ENCODE results near the gene FCF1. TPM values are rescaled to one million over a fixed set of nuclear protein-coding genes. Genes with fewer than 3 reads are reported as not detected.
A peak's percentile ranks its signal among the peaks of the same experiment; 100 is the strongest.

FCF1 gene, protein sequence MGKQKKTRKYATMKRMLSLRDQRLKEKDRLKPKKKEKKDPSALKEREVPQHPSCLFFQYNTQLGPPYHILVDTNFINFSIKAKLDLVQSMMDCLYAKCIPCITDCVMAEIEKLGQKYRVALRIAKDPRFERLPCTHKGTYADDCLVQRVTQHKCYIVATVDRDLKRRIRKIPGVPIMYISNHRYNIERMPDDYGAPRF
- polyA plus RNA-seq (2012; rRNA removed), result 42.6 and 56.7 TPM in 2 replicates
- polyA plus RNA-seq (2012; cell fraction: cytosol; rRNA removed), result 65.7 and 79.5 TPM in 2 replicates
- 20.8 and 36.2 TPM in 2 replicates for polyA plus RNA-seq (2012; cell fraction: nucleus; rRNA removed)

DNA sequence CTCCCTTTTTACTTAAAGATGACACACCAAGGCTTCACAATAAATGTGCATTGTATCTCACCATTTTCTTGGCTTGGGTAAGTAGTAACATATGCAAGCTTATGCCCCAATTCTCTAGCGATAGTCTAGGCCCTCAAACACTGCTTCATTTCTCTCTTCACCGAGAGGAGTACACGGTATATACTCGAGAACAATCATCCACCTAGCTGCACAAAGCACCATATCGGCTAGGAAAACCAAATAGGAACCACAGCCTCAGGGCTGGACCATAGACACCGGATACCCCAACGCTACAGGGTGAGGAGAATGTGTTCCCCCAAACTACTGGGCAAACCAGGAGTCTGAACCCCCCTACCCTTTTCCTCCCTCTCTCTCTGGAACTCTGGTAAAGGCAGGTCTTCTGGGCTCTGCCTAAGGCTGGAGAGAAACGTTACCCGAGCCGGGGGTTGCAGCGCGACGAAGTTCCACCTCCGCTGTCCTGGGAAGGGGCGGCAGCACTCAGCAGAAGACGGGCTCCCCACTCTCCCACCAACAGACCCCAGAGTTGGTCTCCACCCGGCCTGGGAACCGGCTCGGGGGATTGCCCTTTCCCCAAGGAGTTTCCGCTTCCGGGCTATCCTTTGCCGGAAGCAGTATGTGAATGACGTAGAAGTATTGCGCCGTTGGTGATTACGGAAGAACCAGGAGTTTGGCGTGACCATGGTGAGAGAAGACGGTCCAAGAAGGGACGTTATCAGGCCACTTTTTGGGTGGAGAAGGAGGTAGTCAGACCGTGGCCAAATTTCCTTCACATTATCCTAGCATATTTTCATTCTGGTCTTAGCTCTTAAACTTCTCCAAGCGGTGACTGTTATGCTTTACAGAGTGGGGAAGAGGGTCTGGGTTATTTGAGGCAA lies at the start of gene FCF1, which contains the start of gene AREL1:
Gene FCF1 (plus strand): TSS at position 646 of the 896 bp plus-strand sequence. CDS start 54 bp downstream, at position 700.
Gene AREL1 (minus strand): TSS at position 582 of the 896 bp plus-strand sequence. CDS start 27,465 bp downstream, outside the sequence.
- peaks cover 14% of the 10 kb centered on the region; the same call in 1 of the 2 replicates for H4K20me1 ChIP-seq (ENCODE audit: insufficient read depth)
- DNase-seq, result peak; percentile 90
- ChIA-PET POLR2A (no interaction called here), CTCF (interaction anchor here (0.7 kb wide), 1 partner anchor 92 kb away, joined by 3 read pairs; no protein-coding TSS in a partner anchor)
- no peaks in the 10 kb centered on the region for H3K27me3 ChIP-seq (ENCODE audit: insufficient read depth)
- H3K36me3 ChIP-seq (replicated peaks in 1 of 2; ENCODE audit: control insufficient read depth in 1 of 2, insufficient read depth in 2 of 2, low read length in 1 of 2), result peaks cover 29 to 33% of the 10 kb centered on the region in 2 experiments
- H3K27ac ChIP-seq (ENCODE audit: low read depth in 2 of 2, low read length in 1 of 2), result peak within 1 kb of the TSS; percentile 58 to 63; a peak in 3 of 4 replicates
- peak within 1 kb of the TSS; percentile 80 for H2AFZ ChIP-seq (ENCODE audit: low read depth)
- WGBS (ENCODE audit: low lambda C conversion rate), result 1% methylated on average over 31 of the region's 31 CpGs
- H3K79me2 ChIP-seq (ENCODE audit: insufficient read depth), result peaks cover 79% of the 10 kb centered on the region
- peak within 1 kb of the TSS; percentile 85 to 89 for H3K4me3 ChIP-seq (ENCODE audit: low read depth in 2 of 2, low read length in 1 of 2)
- peaks cover 16% of the 10 kb centered on the region for H3F3A ChIP-seq (replicated peaks; ENCODE audit: insufficient read depth)
- no peaks in the 10 kb centered on the region for H3K9me3 ChIP-seq
- H3K9ac ChIP-seq, result peak within 1 kb of the TSS; percentile 77
- no peaks in the 10 kb centered on the region for H3K9me2 ChIP-seq
- peak within 1 kb of the TSS; percentile 67 for H3K4me2 ChIP-seq
- H3K4me1 ChIP-seq (ENCODE audit: control insufficient read depth in 1 of 2, insufficient read depth in 2 of 2, low read depth in 1 of 2, low read length in 1 of 2), result peaks cover 6 to 14% of the 10 kb centered on the region in 2 experiments; a peak in 3 of 4 replicates
- TF ChIP-seq RFX5 (IDR thresholded peaks at IDR 0.05; ENCODE audit: low read length), result no peak
- peak; percentile 97 for TF ChIP-seq MXI1 (IDR thresholded peaks at IDR 0.05; ENCODE audit: low read depth, low read length)
- peak; percentile 100 for TF ChIP-seq GABPA (IDR thresholded peaks at IDR 0.05; ENCODE audit: low read depth)
- TF ChIP-seq, protein P1, sequence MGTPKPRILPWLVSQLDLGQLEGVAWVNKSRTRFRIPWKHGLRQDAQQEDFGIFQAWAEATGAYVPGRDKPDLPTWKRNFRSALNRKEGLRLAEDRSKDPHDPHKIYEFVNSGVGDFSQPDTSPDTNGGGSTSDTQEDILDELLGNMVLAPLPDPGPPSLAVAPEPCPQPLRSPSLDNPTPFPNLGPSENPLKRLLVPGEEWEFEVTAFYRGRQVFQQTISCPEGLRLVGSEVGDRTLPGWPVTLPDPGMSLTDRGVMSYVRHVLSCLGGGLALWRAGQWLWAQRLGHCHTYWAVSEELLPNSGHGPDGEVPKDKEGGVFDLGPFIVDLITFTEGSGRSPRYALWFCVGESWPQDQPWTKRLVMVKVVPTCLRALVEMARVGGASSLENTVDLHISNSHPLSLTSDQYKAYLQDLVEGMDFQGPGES (IDR thresholded peaks at IDR 0.05; ENCODE audit: low read depth, low read length), result no peak
- TF ChIP-seq, protein P2, sequence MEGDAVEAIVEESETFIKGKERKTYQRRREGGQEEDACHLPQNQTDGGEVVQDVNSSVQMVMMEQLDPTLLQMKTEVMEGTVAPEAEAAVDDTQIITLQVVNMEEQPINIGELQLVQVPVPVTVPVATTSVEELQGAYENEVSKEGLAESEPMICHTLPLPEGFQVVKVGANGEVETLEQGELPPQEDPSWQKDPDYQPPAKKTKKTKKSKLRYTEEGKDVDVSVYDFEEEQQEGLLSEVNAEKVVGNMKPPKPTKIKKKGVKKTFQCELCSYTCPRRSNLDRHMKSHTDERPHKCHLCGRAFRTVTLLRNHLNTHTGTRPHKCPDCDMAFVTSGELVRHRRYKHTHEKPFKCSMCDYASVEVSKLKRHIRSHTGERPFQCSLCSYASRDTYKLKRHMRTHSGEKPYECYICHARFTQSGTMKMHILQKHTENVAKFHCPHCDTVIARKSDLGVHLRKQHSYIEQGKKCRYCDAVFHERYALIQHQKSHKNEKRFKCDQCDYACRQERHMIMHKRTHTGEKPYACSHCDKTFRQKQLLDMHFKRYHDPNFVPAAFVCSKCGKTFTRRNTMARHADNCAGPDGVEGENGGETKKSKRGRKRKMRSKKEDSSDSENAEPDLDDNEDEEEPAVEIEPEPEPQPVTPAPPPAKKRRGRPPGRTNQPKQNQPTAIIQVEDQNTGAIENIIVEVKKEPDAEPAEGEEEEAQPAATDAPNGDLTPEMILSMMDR (IDR thresholded peaks at IDR 0.05), result no peak
- TF ChIP-seq, protein P3, sequence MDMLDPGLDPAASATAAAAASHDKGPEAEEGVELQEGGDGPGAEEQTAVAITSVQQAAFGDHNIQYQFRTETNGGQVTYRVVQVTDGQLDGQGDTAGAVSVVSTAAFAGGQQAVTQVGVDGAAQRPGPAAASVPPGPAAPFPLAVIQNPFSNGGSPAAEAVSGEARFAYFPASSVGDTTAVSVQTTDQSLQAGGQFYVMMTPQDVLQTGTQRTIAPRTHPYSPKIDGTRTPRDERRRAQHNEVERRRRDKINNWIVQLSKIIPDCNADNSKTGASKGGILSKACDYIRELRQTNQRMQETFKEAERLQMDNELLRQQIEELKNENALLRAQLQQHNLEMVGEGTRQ (IDR thresholded peaks at IDR 0.05; ENCODE audit: borderline replicate concordance, low read depth, low read length), result no peak
- TF ChIP-seq, protein P4, sequence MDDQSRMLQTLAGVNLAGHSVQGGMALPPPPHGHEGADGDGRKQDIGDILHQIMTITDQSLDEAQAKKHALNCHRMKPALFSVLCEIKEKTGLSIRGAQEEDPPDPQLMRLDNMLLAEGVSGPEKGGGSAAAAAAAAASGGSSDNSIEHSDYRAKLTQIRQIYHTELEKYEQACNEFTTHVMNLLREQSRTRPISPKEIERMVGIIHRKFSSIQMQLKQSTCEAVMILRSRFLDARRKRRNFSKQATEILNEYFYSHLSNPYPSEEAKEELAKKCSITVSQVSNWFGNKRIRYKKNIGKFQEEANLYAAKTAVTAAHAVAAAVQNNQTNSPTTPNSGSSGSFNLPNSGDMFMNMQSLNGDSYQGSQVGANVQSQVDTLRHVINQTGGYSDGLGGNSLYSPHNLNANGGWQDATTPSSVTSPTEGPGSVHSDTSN (IDR thresholded peaks at IDR 0.05), result no peak
- no peak for TF ChIP-seq EZH2phosphoT487 (IDR thresholded peaks at IDR 0.05; ENCODE audit: borderline replicate concordance, low read depth)
- TF ChIP-seq, protein P5, sequence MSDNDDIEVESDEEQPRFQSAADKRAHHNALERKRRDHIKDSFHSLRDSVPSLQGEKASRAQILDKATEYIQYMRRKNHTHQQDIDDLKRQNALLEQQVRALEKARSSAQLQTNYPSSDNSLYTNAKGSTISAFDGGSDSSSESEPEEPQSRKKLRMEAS (IDR thresholded peaks at IDR 0.05; ENCODE audit: low read depth), result peak; percentile 95
- TF ChIP-seq, protein P6, sequence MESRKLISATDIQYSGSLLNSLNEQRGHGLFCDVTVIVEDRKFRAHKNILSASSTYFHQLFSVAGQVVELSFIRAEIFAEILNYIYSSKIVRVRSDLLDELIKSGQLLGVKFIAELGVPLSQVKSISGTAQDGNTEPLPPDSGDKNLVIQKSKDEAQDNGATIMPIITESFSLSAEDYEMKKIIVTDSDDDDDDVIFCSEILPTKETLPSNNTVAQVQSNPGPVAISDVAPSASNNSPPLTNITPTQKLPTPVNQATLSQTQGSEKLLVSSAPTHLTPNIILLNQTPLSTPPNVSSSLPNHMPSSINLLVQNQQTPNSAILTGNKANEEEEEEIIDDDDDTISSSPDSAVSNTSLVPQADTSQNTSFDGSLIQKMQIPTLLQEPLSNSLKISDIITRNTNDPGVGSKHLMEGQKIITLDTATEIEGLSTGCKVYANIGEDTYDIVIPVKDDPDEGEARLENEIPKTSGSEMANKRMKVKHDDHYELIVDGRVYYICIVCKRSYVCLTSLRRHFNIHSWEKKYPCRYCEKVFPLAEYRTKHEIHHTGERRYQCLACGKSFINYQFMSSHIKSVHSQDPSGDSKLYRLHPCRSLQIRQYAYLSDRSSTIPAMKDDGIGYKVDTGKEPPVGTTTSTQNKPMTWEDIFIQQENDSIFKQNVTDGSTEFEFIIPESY (IDR thresholded peaks at IDR 0.05; ENCODE audit: borderline replicate concordance, low read depth), result no peak
- TF ChIP-seq MEF2A (IDR thresholded peaks at IDR 0.05; ENCODE audit: borderline replicate concordance, low read depth), result no peak
- peak; percentile 96 for TF ChIP-seq SIN3A (IDR thresholded peaks at IDR 0.05; ENCODE audit: borderline replicate concordance, low read depth, low read length)
- TF ChIP-seq ELF1 (IDR thresholded peaks at IDR 0.05), result peak; percentile 99
- TF ChIP-seq NFIC (IDR thresholded peaks at IDR 0.05; ENCODE audit: borderline replicate concordance), result no peak
- TF ChIP-seq FOSL2 (IDR thresholded peaks at IDR 0.05; ENCODE audit: borderline replicate concordance, low read depth), result no peak
- TF ChIP-seq YY1 (IDR thresholded peaks at IDR 0.05; ENCODE audit: low read depth), result no peak
- TF ChIP-seq JUND (IDR thresholded peaks at IDR 0.05), result no peak
- TF ChIP-seq NRF1 (IDR thresholded peaks at IDR 0.05; ENCODE audit: low read depth, low read length), result no peak
- no peak for TF ChIP-seq RCOR1 (IDR thresholded peaks at IDR 0.05; ENCODE audit: low read length)
- no peak for TF ChIP-seq SMC3 (IDR thresholded peaks at IDR 0.05; ENCODE audit: low read depth, low read length)

Measured in SK-N-SH (cell line).